NCI-H510A (cell line): ENCODE measurements around the gene ARID1B.

Source experiments
- DNase-seq: peaks from one replicate; lab custom pipeline; 2025; lab: John Stamatoyannopoulos, UW

ARID1B gene

GRCh38 chr6:156791320-156791850 is 14.2 kb downstream of the ARID1B start:
- peak; percentile 61 for DNase-seq

- no peak for DNase-seq
These were observed 16.0 kb downstream of the ARID1B start for GRCh38 chr6:156793200-156793599.

- no peak for DNase-seq
These were observed 17.6 kb downstream of the ARID1B start for GRCh38 chr6:156794546-156795354.

DNA sequence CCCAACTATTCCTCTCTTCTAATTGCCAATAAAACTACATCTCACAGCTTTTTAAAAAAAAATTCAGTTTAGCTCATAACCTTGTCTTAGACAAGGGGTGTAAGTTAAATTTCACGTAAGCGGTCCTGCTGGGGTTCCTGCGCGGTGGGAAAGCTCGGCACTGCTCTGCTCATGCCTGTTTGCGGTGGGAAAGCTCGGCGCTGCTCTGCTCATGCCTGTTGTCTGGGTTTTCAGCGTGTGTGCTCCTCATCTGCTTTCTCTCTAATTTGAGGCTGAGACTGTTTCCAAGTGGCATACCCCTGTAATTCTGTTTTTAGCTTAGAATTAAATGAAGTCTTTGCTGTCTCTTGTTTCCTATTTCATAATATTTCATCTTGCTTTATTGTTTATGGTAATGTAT is 18.6 kb downstream of the ARID1B start:
- DNase-seq: no peak

GRCh38 chr6:156796627-156797026 is 19.4 kb downstream of the ARID1B start:
- no peak for DNase-seq

- no peak for DNase-seq
These were observed 20.9 kb downstream of the ARID1B start for GRCh38 chr6:156797901-156798735.

DNA sequence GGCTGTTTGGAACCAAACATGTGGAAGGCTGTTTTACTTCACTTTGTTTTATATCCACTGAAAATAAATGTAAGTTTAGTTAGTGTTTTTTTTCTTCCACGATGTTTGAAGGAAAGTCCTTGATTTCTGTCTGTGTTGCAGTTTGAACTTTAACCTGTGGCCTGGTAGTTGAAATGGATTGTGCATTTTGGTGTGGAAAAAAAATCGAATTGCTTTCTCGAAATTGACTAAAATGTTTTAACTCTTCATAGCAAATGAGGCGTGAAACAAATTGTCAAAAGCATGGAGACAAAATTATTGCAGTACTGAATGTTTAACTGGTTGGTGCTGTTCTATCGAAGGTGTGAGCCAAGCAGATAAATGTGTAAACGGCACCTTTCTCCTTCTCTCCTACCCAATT is 24.5 kb downstream of the ARID1B start:
- no peak for DNase-seq

- DNase-seq: no peak
These were observed 26.2 kb downstream of the ARID1B start for GRCh38 chr6:156803353-156803752.

DNA sequence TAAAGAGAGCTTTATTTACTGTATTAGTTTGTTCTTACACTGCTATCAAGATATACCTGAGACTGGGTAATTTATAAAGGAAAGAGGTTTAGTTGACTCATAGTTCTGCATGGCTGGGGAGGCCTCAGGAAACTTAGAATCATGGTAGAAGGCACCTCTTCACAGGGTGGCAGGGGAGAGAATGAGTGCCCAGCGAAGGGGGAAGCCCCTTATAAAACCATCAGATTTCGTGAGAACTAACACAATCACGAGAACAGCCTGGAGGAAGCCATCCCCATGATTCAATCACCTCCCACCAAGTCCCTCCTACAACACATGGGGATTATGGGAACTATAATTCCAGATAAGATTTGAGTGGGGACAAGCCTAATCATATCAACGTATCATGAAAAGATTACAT is 27.2 kb downstream of the ARID1B start:
- DNase-seq: no peak

- DNase-seq: no peak
These were observed 29.0 kb downstream of the ARID1B start for GRCh38 chr6:156806155-156806554.

- DNase-seq: no peak
These were observed 29.9 kb downstream of the ARID1B start for GRCh38 chr6:156807028-156807427.

DNA sequence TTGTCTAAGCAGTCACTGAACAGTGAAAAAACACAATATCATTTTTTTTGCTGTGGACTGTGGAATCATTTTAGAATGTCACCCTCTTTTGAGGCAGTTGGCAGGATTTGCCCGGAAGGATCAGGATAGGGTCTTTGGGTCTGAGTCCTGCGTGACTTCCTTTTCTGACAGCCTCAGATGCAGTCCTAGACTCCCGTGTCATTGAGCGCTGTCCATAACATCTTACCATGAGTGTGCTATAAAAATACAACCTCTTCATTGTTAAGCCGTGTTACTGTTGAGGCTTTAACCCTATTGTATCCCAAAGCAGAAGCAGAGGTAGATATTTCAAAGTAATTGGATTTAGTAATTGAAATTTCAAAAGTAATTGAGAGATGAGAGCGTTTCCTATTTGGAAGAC is 30.6 kb downstream of the ARID1B start:
- no peak for DNase-seq

GRCh38 chr6:156808287-156808686 is 31.1 kb downstream of the ARID1B start:
- no peak for DNase-seq

- DNase-seq: no peak
These were observed 31.9 kb downstream of the ARID1B start for GRCh38 chr6:156809034-156809433.

GRCh38 chr6:156809446-156810178 is 32.4 kb downstream of the ARID1B start:
- no peak for DNase-seq

GRCh38 chr6:156814036-156814581 is 36.9 kb downstream of the ARID1B start:
- DNase-seq: no peak

DNA sequence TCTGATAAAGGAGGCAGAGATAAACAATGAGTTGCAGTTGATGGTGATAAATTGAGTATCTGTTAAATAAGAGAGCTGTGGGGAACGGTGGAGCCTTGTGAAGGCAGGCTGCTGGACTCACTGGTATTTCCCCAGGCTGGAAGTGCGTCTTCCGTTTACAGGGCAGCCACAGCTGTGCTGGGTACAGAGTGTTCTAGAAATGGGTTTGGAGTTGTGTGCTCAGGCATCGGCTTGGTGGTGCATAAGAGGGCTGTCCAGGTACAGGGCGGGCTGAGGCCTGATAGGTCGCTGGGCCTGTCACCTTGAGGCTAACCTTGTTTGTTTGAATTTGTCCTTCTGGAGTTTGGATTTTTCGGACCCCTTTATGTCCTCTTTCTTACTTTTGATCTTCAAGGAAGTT is 39.3 kb downstream of the ARID1B start:
- no peak for DNase-seq

DNA sequence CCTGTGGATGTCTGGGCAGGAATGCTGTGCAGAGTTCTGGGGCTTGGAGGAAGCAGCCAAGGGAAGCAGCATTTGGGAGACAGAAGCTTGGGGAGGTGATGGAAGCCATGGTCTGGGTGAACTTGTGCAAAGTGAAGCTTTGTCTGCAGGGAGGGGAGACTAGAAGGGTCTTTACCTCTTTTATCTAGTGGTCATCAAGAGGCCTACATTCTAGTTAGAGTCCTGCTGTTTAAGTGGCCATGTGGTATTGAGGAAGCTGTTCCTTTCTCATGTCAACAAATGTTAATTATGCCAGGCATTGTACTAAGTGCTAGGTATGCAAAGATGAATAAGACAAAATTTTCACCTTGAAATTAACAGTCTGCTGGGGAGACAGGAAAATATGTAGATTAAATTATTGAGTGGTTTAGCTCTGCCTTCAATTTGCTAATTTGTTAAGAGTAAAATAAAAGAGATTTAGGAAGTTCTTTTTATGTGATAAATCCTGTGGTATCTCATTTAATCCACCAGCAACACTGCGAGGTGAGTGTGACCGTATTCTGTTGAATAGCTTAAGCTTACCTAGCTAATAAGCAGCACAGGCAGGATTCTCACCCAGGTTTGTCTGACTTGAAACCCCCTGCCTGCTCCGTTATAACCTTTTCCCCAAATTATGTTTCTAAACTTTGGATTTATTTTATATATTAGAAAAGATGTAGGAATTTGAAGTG is 43.1 kb downstream of the ARID1B start:
- DNase-seq: no peak

DNA sequence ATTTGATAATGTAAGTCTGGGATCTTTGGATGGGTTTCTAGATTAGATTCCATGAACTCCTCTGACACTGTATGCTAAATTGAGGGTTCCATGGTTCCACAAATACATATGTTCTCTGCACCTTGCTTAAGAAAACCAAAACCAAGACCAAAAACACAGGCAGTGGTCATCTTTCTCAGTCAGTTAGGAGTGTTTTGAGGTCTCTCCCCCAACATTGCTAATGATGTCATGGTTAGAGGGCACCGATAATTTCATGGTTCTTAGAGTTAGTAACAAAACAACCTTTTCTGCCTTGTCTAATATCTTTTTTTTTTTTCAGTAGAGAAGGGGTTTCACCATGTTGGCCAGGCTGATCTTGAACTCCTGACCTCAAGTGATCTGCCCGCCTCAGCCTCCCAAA is 44.5 kb downstream of the ARID1B start:
- DNase-seq: no peak

DNA sequence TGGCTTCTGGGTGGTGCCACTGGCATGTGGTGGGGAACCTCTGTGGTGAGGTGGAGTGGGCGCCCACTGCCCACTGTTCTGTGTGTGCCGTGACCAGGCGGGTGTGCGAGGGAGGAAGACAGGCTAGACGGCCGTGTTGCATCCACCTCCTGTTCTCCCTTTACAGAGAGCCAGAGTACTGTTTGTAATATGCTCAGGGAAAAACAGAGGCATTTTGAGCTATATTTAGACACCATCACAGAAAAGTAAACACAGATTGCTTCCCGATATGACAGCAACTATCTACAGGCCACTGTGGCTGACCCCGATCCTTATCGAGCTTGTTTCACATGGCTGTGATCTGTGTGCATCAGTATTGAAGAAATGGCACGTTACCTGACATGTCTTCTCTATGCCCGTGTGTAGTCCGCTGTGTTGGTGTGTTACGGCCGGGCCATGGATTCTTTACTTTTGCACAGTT is 45.6 kb downstream of the ARID1B start:
- DNase-seq: no peak

- DNase-seq: no peak
These were observed 47.0 kb downstream of the ARID1B start for GRCh38 chr6:156824142-156824541.
